HEK293 (cell line): ENCODE data around the gene UBA52.

Experiments
- CTCF ChIA-PET: fragments of 350-600 bp; formaldehyde crosslinking; extraction: SDS; loops from one replicate; lab custom pipeline; 2021; ENCODE audit warnings: antibody characterized with exemption; lab: Yijun Ruan, JAX
- POLR2A ChIA-PET: fragments of 300-600 bp; formaldehyde crosslinking; extraction: SDS; loops from one replicate; lab custom pipeline; 2020; ENCODE audit warnings: antibody characterized with exemption, inconsistent platforms; lab: Yijun Ruan, JAX
- H3K27ac ChIP-seq: fragments of 200-500 bp; sonication (Bioruptor generic); 2 replicates; pipeline ENCODE4 v1.5.1; 2014; ENCODE audit warnings: low read depth, low read length, control low read depth, inconsistent platforms; ENCODE audit errors: extremely low read depth
- H3K36me3 ChIP-seq, 2 experiments: fragments of 200-500 bp in 1 of 2; sonication (Bioruptor generic) in 1 of 2; 1 replicate in 1 of 2; 2 replicates in 1 of 2; pipeline ENCODE4 v1.5.1; 2014 to 2017; ENCODE audit warnings: inconsistent platforms in 2 of 2, low read length in 2 of 2; ENCODE audit not compliant: control insufficient read depth in 2 of 2, insufficient read depth in 1 of 2
- H3K4me1 ChIP-seq: fragments of 200-500 bp; sonication (Bioruptor generic); 2 replicates; pipeline ENCODE4 v1.5.1; 2014; ENCODE audit warnings: mild to moderate bottlenecking, low read length, inconsistent platforms; ENCODE audit not compliant: control insufficient read depth, insufficient read depth
- H3K4me3 ChIP-seq: 2 replicates; pipeline ENCODE4 v1.5.1; 2011; ENCODE audit warnings: low read depth, mild to moderate bottlenecking, control low read depth, low read length, moderate library complexity
- H3K9me3 ChIP-seq: fragments of 200-500 bp; sonication (Bioruptor generic); 2 replicates; pipeline ENCODE4 v1.5.1; 2014; ENCODE audit warnings: low read depth, low read length, inconsistent platforms; ENCODE audit not compliant: control insufficient read depth, insufficient read depth
- FEZF1 ChIP-seq: fragments of 450-650 bp; formaldehyde crosslinking; IDR thresholded peaks from 2 replicates; pipeline ENCODE4 v1.5.1; 2016; ENCODE audit warnings: missing biosample characterization, missing genetic modification characterization
- GFI1B ChIP-seq: fragments of 450-650 bp; formaldehyde crosslinking; IDR thresholded peaks from 2 replicates; pipeline ENCODE4 v1.5.1; 2016; ENCODE audit warnings: missing biosample characterization, missing genetic modification characterization
- GLIS2 ChIP-seq: fragments of 450-650 bp; formaldehyde crosslinking; IDR thresholded peaks from 2 replicates; pipeline ENCODE4 v1.5.1; 2016; ENCODE audit warnings: missing biosample characterization, missing genetic modification characterization
- KLF1 ChIP-seq: fragments of 450-650 bp; formaldehyde crosslinking; IDR thresholded peaks from 2 replicates; pipeline ENCODE4 v1.5.1; 2016; ENCODE audit warnings: missing biosample characterization, missing genetic modification characterization
- PBX3 ChIP-seq: sonication (generic); formaldehyde crosslinking; IDR thresholded peaks from 2 replicates; pipeline ENCODE4 v1.8.1; 2022; ENCODE audit warnings: mild to moderate bottlenecking, moderate library complexity, missing genetic modification reagents
- PRDM10 ChIP-seq: fragments of 450-650 bp; formaldehyde crosslinking; IDR thresholded peaks from 2 replicates; pipeline ENCODE4 v1.5.1; 2016; ENCODE audit warnings: missing biosample characterization, missing genetic modification characterization
- PRDM4 ChIP-seq: fragments of 450-650 bp; formaldehyde crosslinking; IDR thresholded peaks from 2 replicates; pipeline ENCODE4 v1.5.1; 2017; ENCODE audit warnings: missing biosample characterization, missing genetic modification characterization
- SALL2 ChIP-seq: fragments of 450-650 bp; formaldehyde crosslinking; IDR thresholded peaks from 2 replicates; pipeline ENCODE4 v1.5.0; 2017; ENCODE audit warnings: missing biosample characterization, mild to moderate bottlenecking, missing genetic modification characterization, borderline replicate concordance
- SP2 ChIP-seq: fragments of 450-650 bp; formaldehyde crosslinking; IDR thresholded peaks from 2 replicates; pipeline ENCODE4 v1.5.1; 2016; ENCODE audit warnings: missing biosample characterization, missing genetic modification characterization
- SP7 ChIP-seq: fragments of 450-650 bp; formaldehyde crosslinking; IDR thresholded peaks from 2 replicates; pipeline ENCODE4 v1.5.1; 2016; ENCODE audit warnings: missing biosample characterization, missing genetic modification characterization
- ZBTB6 ChIP-seq: fragments of 450-650 bp; formaldehyde crosslinking; IDR thresholded peaks from 2 replicates; pipeline ENCODE4 v1.5.1; 2017; ENCODE audit warnings: missing biosample characterization, missing genetic modification characterization
- ZIC2 ChIP-seq: fragments of 450-650 bp; formaldehyde crosslinking; IDR thresholded peaks from 2 replicates; pipeline ENCODE4 v1.5.1; 2016; ENCODE audit warnings: missing biosample characterization, missing genetic modification characterization
- ZNF148 ChIP-seq: fragments of 450-650 bp; formaldehyde crosslinking; IDR thresholded peaks from 2 replicates; pipeline ENCODE4 v1.5.0; 2017; ENCODE audit warnings: missing biosample characterization, missing genetic modification characterization, borderline replicate concordance
- ZNF223 ChIP-seq: fragments of 450-650 bp; formaldehyde crosslinking; IDR thresholded peaks from 2 replicates; pipeline ENCODE4 v1.5.1; 2016; ENCODE audit warnings: missing biosample characterization, missing genetic modification characterization
- ZNF302 ChIP-seq: fragments of 450-650 bp; formaldehyde crosslinking; IDR thresholded peaks from 2 replicates; pipeline ENCODE4 v1.5.1; 2016; ENCODE audit warnings: missing biosample characterization, missing genetic modification characterization, low read depth
- ZNF335 ChIP-seq: fragments of 450-650 bp; formaldehyde crosslinking; conservative IDR thresholded peaks from 2 replicates; pipeline ENCODE4 v1.5.1; 2016; ENCODE audit warnings: missing biosample characterization, missing genetic modification characterization
- ZNF488 ChIP-seq: fragments of 450-650 bp; formaldehyde crosslinking; IDR thresholded peaks from 2 replicates; pipeline ENCODE4 v1.5.1; 2016; ENCODE audit warnings: missing biosample characterization, missing genetic modification characterization
- ZNF561 ChIP-seq: fragments of 450-650 bp; IDR thresholded peaks from 2 replicates; pipeline ENCODE4 v1.5.1; 2018; ENCODE audit warnings: missing biosample characterization, missing genetic modification characterization, borderline replicate concordance
- ZNF600 ChIP-seq: fragments of 450-650 bp; formaldehyde crosslinking; IDR thresholded peaks from 2 replicates; pipeline ENCODE4 v1.5.1; 2016; ENCODE audit warnings: missing biosample characterization, missing genetic modification characterization
- ZSCAN30 ChIP-seq: fragments of 450-650 bp; IDR thresholded peaks from 2 replicates; pipeline ENCODE4 v1.5.1; 2018; ENCODE audit warnings: missing biosample characterization, mild to moderate bottlenecking, missing genetic modification characterization, moderate library complexity
- ZXDB ChIP-seq: fragments of 450-650 bp; formaldehyde crosslinking; IDR thresholded peaks from 2 replicates; pipeline ENCODE4 v1.5.1; 2016; ENCODE audit warnings: missing biosample characterization, missing genetic modification characterization

Gene UBA52

GRCh38 chr19:18588611-18589379, 17.1 kb downstream of the UBA52 start, which contains the start of gene REX1BD (continued):
- no peak for TF ChIP-seq SALL2 (tag by site-specific recombination)
- TF ChIP-seq, all 188 proteins: peak for 83

- Histone ChIP-seq H3K9me3 (no peaks in the 10 kb centered on the region), H3K4me1 (no peaks in the 10 kb centered on the region), H3K4me3 (peak overlapping the region; percentile 75), H3K36me3 (peaks cover 0 to 6% of the 10 kb centered on the region in 2 experiments; a peak in 1 of 3 replicates), H3K27ac (peak overlapping the region; percentile 77)
- POLR2A ChIA-PET: interaction anchor here (0.6 to 5.7 kb wide), 24 partner anchors 9 to 330 kb away, joined by 3 to 60 read pairs (median 4); partner anchors contain the start of genes COPE, DDX49, ELL and FKBP8
- CTCF ChIA-PET: interaction anchor here (0.8 to 2.1 kb wide), 10 partner anchors 9 to 151 kb away, joined by 3 to 15 read pairs (median 4); no protein-coding TSS in a partner anchor
- TF ChIP-seq PRDM4 (tag by site-specific recombination) (peak; percentile 5; the same call in 1 of the 2 replicates), SP7 (tag by site-specific recombination) (0 out of 2 replicates have a peak, but pooled peaks have one; percentile 3), GLIS2 (tag by site-specific recombination) (peak; percentile 74), FEZF1 (no peak; the same call in 1 of the 2 replicates), ZNF561 (tag by site-specific recombination) (peak; percentile 20; the same call in 1 of the 2 replicates), ZNF488 (tag by site-specific recombination) (no peak), ZNF223 (tag by site-specific recombination) (peak; percentile 99), GFI1B (tag by site-specific recombination) (no peak), SP2 (tag by site-specific recombination) (peak; percentile 79), ZNF302 (tag by site-specific recombination) (no peak), ZNF335 (tag by site-specific recombination) (peak; percentile 95), ZNF600 (tag by site-specific recombination) (peak; percentile 97), ZBTB6 (peak; percentile 81), ZSCAN30 (peak; percentile 84), ZIC2 (peak; percentile 81), PRDM10 (tag by site-specific recombination) (0 out of 2 replicates have a peak, but pooled peaks have one; percentile 19), PBX3 (CRISPR knock-in tag) (peak; percentile 92), ZXDB (tag by site-specific recombination) (peak; percentile 93), KLF1 (tag by site-specific recombination) (peak; percentile 88), ZNF148 (tag by site-specific recombination) (no peak)
These were observed 18.0 kb downstream of the UBA52 start for GRCh38 chr19:18589380-18590272.
